A673 (cell line): ENCODE measurements around the gene BORCS6.

Source experiments
- EZH2 ChIP-seq: fragments of 200-600 bp; sonication (generic); IDR thresholded peaks from 2 replicates; pipeline ENCODE4 v1.6.1; 2017; ENCODE audit warnings: borderline replicate concordance, low read depth, mild to moderate bottlenecking, mixed read lengths, antibody characterized with exemption, low read length; ENCODE audit not compliant: poor library complexity, severe bottlenecking
- TF ChIP-seq, protein P1 (sequence below): fragments of 300-800, 200-600 bp; sonication (generic); conservative IDR thresholded peaks from 2 replicates; pipeline ENCODE4 v1.5.1; 2017; ENCODE audit warnings: low read depth, mild to moderate bottlenecking, antibody characterized with exemption, low read length, moderate library complexity, mixed read lengths

DNA sequence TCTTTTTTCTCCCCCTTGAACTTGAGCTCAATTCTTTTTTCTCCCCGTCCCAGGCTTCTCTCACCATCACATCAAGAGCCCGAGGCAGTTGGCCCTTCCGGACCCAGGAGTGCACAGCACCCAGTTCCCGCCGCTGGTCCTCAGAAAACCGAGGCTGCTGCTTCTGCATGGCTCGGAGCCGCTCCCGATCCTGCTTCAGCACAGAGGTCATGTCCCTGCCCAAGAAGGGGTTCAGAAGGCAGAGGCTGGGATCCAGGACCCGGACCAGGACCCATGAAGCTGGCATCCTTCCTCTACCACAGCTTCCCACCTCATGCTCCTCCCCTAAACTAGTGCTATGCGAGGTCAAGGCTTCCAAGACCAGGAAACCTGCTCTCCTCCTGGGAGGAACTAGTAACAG is 48.2 kb downstream of the BORCS6 start:
- TF ChIP-seq, protein P1, sequence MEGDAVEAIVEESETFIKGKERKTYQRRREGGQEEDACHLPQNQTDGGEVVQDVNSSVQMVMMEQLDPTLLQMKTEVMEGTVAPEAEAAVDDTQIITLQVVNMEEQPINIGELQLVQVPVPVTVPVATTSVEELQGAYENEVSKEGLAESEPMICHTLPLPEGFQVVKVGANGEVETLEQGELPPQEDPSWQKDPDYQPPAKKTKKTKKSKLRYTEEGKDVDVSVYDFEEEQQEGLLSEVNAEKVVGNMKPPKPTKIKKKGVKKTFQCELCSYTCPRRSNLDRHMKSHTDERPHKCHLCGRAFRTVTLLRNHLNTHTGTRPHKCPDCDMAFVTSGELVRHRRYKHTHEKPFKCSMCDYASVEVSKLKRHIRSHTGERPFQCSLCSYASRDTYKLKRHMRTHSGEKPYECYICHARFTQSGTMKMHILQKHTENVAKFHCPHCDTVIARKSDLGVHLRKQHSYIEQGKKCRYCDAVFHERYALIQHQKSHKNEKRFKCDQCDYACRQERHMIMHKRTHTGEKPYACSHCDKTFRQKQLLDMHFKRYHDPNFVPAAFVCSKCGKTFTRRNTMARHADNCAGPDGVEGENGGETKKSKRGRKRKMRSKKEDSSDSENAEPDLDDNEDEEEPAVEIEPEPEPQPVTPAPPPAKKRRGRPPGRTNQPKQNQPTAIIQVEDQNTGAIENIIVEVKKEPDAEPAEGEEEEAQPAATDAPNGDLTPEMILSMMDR: no peak
- no peak for TF ChIP-seq EZH2
